Posterior vena cava (tissue), 2 donors: ENCODE measurements around the gene SHISAL2B. TPM values are rescaled to one million over a fixed set of nuclear protein-coding genes. Genes with fewer than 3 reads are reported as not detected.

Experiments used
- total RNA-seq, 2 donors: library from RNA; stranded (reverse); fragmentation: NEBNext Ultra II Directional; extraction: Animal tissue kit (Norgen Biotek cat#: 25700); gene quantifications; one replicate each; pipeline ENCODE4 v1.2.1, GENCODE V29; 2021
- donor health status: DM: yes; HTN: yes; CAD: no.
- donor health status: DM: yes; HTN: yes; CAD: no.

Gene SHISAL2B
- total RNA-seq, 2 donors from 2014 or later, result not detected

Other genes with a start within 250 kb of the SHISAL2B start
- 10 to 100 TPM; 11.7 to 19.3 TPM for gene RGS7BP, start 184.5 kb upstream of the SHISAL2B start, total RNA-seq
- 10 to 100 TPM; 22.9 to 24.6 TPM for gene SREK1IP1, start 78.2 kb downstream of the SHISAL2B start, total RNA-seq
- 10 to 100 TPM; 21.4 to 24.0 TPM for gene CWC27, start 78.4 kb downstream of the SHISAL2B start, total RNA-seq